ENCODE measurements around the gene TRABD2B.

GRCh38 chr1:47841356-47841755 is 155.8 kb downstream of the TRABD2B start:
- no peak for TF ChIP-seq CTCF (conservative IDR thresholded peaks at IDR 0.05 in 1 of 2, IDR thresholded peaks at IDR 0.05 in 1 of 2; ENCODE audit: low read depth in 1 of 2, low read length in 2 of 2)
- TF ChIP-seq EZH2 (IDR thresholded peaks at IDR 0.05; ENCODE audit: low read length, missing control alignments), result no peak
